HCT116 (cell line): ENCODE results near the gene DNAJC25. TPM values are rescaled to one million over a fixed set of nuclear protein-coding genes. Genes with fewer than 3 reads are reported as not detected.

Source experiments
- ATAC-seq: fragments of 200-7000 bp; cut with Tn5 transposase; 2 replicates; pipeline ENCODE4 v1.9.1; 2020; ENCODE audit warnings: mild to moderate bottlenecking, moderate library complexity
- BruUV-seq: library from RNA; stranded (reverse); fragments of 400-500 nt; replicated peaks from 2 replicates; lab custom pipeline; 2021; lab: Mats Ljungman, UMichigan
- CTCF ChIA-PET: fragments of 300-600 bp; sonication (Branson Sonifier 250); formaldehyde crosslinking; loops from one replicate; lab custom pipeline; 2021; ENCODE audit warnings: antibody characterized with exemption; lab: Charles Lee
- POLR2A ChIA-PET: fragments of 300-600, 350-600 bp; sonication (Branson Sonifier 250); formaldehyde crosslinking; loops from one replicate; lab custom pipeline; 2021; ENCODE audit warnings: antibody characterized with exemption; lab: Charles Lee
- RAD21 ChIA-PET, 2 experiments: fragments of 300-600 bp; sonication (Branson Sonifier 250); formaldehyde crosslinking; loops; one replicate each; lab custom pipeline; 2023; ENCODE audit warnings: low total read pairs in 2 of 2; ENCODE audit not compliant: uncharacterized antibody in 2 of 2, unreplicated experiment in 2 of 2, low non-redundant PET in 1 of 2; lab: Charles Lee
- DNase-seq: peaks from one replicate; pipeline ENCODE4 v3.0.0-alpha.2; 2010; ENCODE audit warnings: low read depth, low spot score
- H2AFZ ChIP-seq: fragments of 200-600 bp; shearing (Covaris generic), sonication (generic); 2 replicates; pipeline ENCODE4 v1.6.1; 2017; ENCODE audit warnings: low read depth, mixed run types, mixed read lengths, antibody characterized with exemption, low read length; ENCODE audit not compliant: poor library complexity, severe bottlenecking
- H3K27ac ChIP-seq: 2 replicates; pipeline ENCODE4 v1.5.1; 2012; ENCODE audit warnings: low read depth, low read length
- H3K27me3 ChIP-seq: fragments of 200-600 bp; sonication (generic); 2 replicates; pipeline ENCODE4 v1.6.1; 2016; ENCODE audit warnings: mixed run types, low read length, mixed read lengths; ENCODE audit not compliant: insufficient read depth
- H3K36me3 ChIP-seq, 2 experiments: fragments of 200-500 bp in 1 of 2; fragments of 200-600 bp in 1 of 2; sonication (Bioruptor generic) in 1 of 2; sonication (generic) in 1 of 2; 2 replicates each; pipeline versions ENCODE4 v1.5.1 to v1.6.1; 2014 to 2016; ENCODE audit warnings: low read length in 2 of 2, inconsistent platforms in 1 of 2, mixed read lengths in 1 of 2, mixed run types in 1 of 2; ENCODE audit not compliant: insufficient read depth in 2 of 2, control insufficient read depth in 1 of 2
- H3K4me1 ChIP-seq, 2 experiments: fragments of 200-600 bp in 1 of 2; sonication (generic) in 1 of 2; 2 replicates each; pipeline versions ENCODE4 v1.5.1 to v1.6.1; 2012 to 2017; ENCODE audit warnings: low read length in 2 of 2, inconsistent platforms in 1 of 2, mild to moderate bottlenecking in 1 of 2, mixed read lengths in 1 of 2, mixed run types in 1 of 2, moderate library complexity in 1 of 2; ENCODE audit not compliant: insufficient read depth in 2 of 2, control insufficient read depth in 1 of 2
- H3K4me2 ChIP-seq: fragments of 200-600 bp; sonication (generic); 2 replicates; pipeline ENCODE4 v1.6.1; 2017; ENCODE audit warnings: mixed run types, low read length, mixed read lengths
- H3K4me3 ChIP-seq, 2 experiments: fragments of 200-600 bp in 1 of 2; sonication (generic) in 1 of 2; replicated peaks in 1 of 2; 2 replicates each; pipeline ENCODE4 v1.5.1; 2011 to 2016; ENCODE audit warnings: low read length in 2 of 2, control low read depth in 1 of 2, low read depth in 1 of 2, mild to moderate bottlenecking in 1 of 2, mixed read lengths in 1 of 2, mixed run types in 1 of 2
- H3K79me2 ChIP-seq: fragments of 200-600 bp; sonication (generic); 2 replicates; pipeline ENCODE4 v1.6.1; 2017; ENCODE audit warnings: mild to moderate bottlenecking, mixed run types, low read length, moderate library complexity, mixed read lengths; ENCODE audit not compliant: insufficient read depth
- H3K9ac ChIP-seq: fragments of 200-600 bp; sonication (generic); 2 replicates; pipeline ENCODE4 v1.6.1; 2016; ENCODE audit warnings: low read length, mixed read lengths
- H3K9me2 ChIP-seq: fragments of 200-600 bp; sonication (generic), shearing (Covaris generic); 2 replicates; pipeline ENCODE4 v1.6.1; 2017; ENCODE audit warnings: mixed run types, mild to moderate bottlenecking, moderate library complexity; ENCODE audit not compliant: insufficient read depth
- H3K9me3 ChIP-seq, 2 experiments: fragments of 200-500 bp in 1 of 2; fragments of 200-600 bp in 1 of 2; sonication (Bioruptor generic) in 1 of 2; sonication (generic) in 1 of 2; 2 replicates each; pipeline ENCODE4 v1.6.1; 2014 to 2017; ENCODE audit warnings: low read length in 2 of 2, mixed read lengths in 2 of 2, inconsistent platforms in 1 of 2, low read depth in 1 of 2, mild to moderate bottlenecking in 1 of 2, mixed run types in 1 of 2, moderate library complexity in 1 of 2; ENCODE audit not compliant: control insufficient read depth in 1 of 2, insufficient read depth in 1 of 2
- H4K20me1 ChIP-seq: fragments of 200-600 bp; sonication (generic), shearing (Covaris generic); 2 replicates; pipeline ENCODE4 v1.6.1; 2017; ENCODE audit warnings: mixed run types, mild to moderate bottlenecking, moderate library complexity; ENCODE audit not compliant: insufficient read depth
- ATF3 ChIP-seq: IDR thresholded peaks from 2 replicates; pipeline ENCODE4 v1.6.1; 2012
- CBX3 ChIP-seq: IDR thresholded peaks from 2 replicates; pipeline ENCODE4 v1.6.1; 2012; ENCODE audit warnings: low read depth
- CEBPB ChIP-seq: IDR thresholded peaks from 2 replicates; pipeline ENCODE4 v1.6.1; 2012; ENCODE audit warnings: low read depth
- EGR1 ChIP-seq: IDR thresholded peaks from 2 replicates; pipeline ENCODE4 v1.6.1; 2012; ENCODE audit warnings: low read depth
- EZH2 ChIP-seq: fragments of 200-600 bp; sonication (generic); IDR thresholded peaks from 2 replicates; pipeline ENCODE4 v1.6.1; 2017; ENCODE audit warnings: antibody characterized with exemption, mixed run types
- FOSL1 ChIP-seq: IDR thresholded peaks from 2 replicates; pipeline ENCODE4 v1.6.1; 2012; ENCODE audit warnings: low read depth
- JUND ChIP-seq: IDR thresholded peaks from 2 replicates; pipeline ENCODE4 v1.6.1; 2012
- MAX ChIP-seq: IDR thresholded peaks from 2 replicates; pipeline ENCODE4 v1.6.1; 2012
- POLR2AphosphoS5 ChIP-seq: IDR thresholded peaks from 2 replicates; pipeline ENCODE4 v1.6.1; 2011; ENCODE audit warnings: mild to moderate bottlenecking, low read depth, low read length, moderate library complexity
- RAD21 ChIP-seq: IDR thresholded peaks from 2 replicates; pipeline ENCODE4 v1.6.1; 2012; ENCODE audit warnings: low read depth, mild to moderate bottlenecking
- SIN3A ChIP-seq: IDR thresholded peaks from 2 replicates; pipeline ENCODE4 v1.6.1; 2012; ENCODE audit warnings: low read depth
- SP1 ChIP-seq: IDR thresholded peaks from 2 replicates; pipeline ENCODE4 v1.6.1; 2012; ENCODE audit warnings: low read depth
- SRF ChIP-seq: IDR thresholded peaks from 2 replicates; pipeline ENCODE4 v1.6.1; 2012; ENCODE audit warnings: low read depth
- TCF7L2 ChIP-seq: IDR thresholded peaks from 2 replicates; pipeline ENCODE4 v1.7.0; 2011; ENCODE audit warnings: borderline replicate concordance, inconsistent platforms; ENCODE audit not compliant: insufficient read depth, insufficient read length; ENCODE audit errors: extremely low read depth
- YY1 ChIP-seq: IDR thresholded peaks from 2 replicates; pipeline ENCODE4 v1.6.1; 2011; ENCODE audit warnings: low read length, low read depth, moderate library complexity, mild to moderate bottlenecking; ENCODE audit not compliant: insufficient replicate concordance; ENCODE audit errors: extremely low read depth
- ZBTB33 ChIP-seq: IDR thresholded peaks from 2 replicates; pipeline ENCODE4 v1.6.1; 2011; ENCODE audit warnings: mild to moderate bottlenecking, low read length, moderate library complexity; ENCODE audit not compliant: insufficient replicate concordance; ENCODE audit errors: extremely low read depth
- intact Hi-C: fragments of 100-400 bp; cut with micrococcal nuclease; formaldehyde crosslinking; loops from 2 replicates; pipeline ENCODE4 v1.10.0; 2022
- total RNA-seq: library from RNA; stranded (reverse); gene quantifications from one replicate; pipeline ENCODE4 v1.2.1, GENCODE V29; 2021; ENCODE audit not compliant: unreplicated experiment
- TF ChIP-seq, protein P1 (sequence below): IDR thresholded peaks from 2 replicates; pipeline ENCODE4 v1.6.1; 2012; ENCODE audit warnings: low read depth
- TF ChIP-seq, protein P2 (sequence below), 3 experiments: fragments of 200-600 bp in 1 of 3; sonication (generic) in 1 of 3; IDR thresholded peaks in 2 of 3; conservative IDR thresholded peaks in 1 of 3; 2 replicates each; pipeline ENCODE4 v1.5.1; 2012 to 2017; ENCODE audit warnings: low read depth in 2 of 3, low read length in 2 of 3, antibody characterized with exemption in 1 of 3, borderline replicate concordance in 1 of 3, control low read depth in 1 of 3, mild to moderate bottlenecking in 1 of 3, mixed read lengths in 1 of 3, mixed run types in 1 of 3, moderate library complexity in 1 of 3; ENCODE audit not compliant: insufficient read depth in 1 of 3

The DNAJC25 gene
- total RNA-seq, 1 experiment from 2014 or later, result 7.1 TPM

GRCh38 chr9:111659691-111660090, 28.6 kb downstream of the DNAJC25 start:
- no peaks in the 10 kb centered on the region for H3K9me2 ChIP-seq
- peaks cover 11 to 16% of the 10 kb centered on the region in 2 experiments for H3K4me1 ChIP-seq
- no peaks in the 10 kb centered on the region for H3K9me3 ChIP-seq
- no peaks in the 10 kb centered on the region; the same call in 1 of the 2 replicates for H4K20me1 ChIP-seq
- H2AFZ ChIP-seq, result no peak overlapping the region
- TF ChIP-seq, protein P1, sequence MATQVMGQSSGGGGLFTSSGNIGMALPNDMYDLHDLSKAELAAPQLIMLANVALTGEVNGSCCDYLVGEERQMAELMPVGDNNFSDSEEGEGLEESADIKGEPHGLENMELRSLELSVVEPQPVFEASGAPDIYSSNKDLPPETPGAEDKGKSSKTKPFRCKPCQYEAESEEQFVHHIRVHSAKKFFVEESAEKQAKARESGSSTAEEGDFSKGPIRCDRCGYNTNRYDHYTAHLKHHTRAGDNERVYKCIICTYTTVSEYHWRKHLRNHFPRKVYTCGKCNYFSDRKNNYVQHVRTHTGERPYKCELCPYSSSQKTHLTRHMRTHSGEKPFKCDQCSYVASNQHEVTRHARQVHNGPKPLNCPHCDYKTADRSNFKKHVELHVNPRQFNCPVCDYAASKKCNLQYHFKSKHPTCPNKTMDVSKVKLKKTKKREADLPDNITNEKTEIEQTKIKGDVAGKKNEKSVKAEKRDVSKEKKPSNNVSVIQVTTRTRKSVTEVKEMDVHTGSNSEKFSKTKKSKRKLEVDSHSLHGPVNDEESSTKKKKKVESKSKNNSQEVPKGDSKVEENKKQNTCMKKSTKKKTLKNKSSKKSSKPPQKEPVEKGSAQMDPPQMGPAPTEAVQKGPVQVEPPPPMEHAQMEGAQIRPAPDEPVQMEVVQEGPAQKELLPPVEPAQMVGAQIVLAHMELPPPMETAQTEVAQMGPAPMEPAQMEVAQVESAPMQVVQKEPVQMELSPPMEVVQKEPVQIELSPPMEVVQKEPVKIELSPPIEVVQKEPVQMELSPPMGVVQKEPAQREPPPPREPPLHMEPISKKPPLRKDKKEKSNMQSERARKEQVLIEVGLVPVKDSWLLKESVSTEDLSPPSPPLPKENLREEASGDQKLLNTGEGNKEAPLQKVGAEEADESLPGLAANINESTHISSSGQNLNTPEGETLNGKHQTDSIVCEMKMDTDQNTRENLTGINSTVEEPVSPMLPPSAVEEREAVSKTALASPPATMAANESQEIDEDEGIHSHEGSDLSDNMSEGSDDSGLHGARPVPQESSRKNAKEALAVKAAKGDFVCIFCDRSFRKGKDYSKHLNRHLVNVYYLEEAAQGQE, result no peak
- TF ChIP-seq EGR1 (no peak), SRF (no peak), SP1 (no peak), TCF7L2 (no peak), ZBTB33 (no peak), JUND (no peak), MAX (no peak), EZH2 (no peak), YY1 (no peak), SIN3A (no peak), CEBPB (no peak), POLR2AphosphoS5 (no peak), FOSL1 (no peak), ATF3 (no peak), RAD21 (no peak), CBX3 (no peak)
- TF ChIP-seq, protein P2, sequence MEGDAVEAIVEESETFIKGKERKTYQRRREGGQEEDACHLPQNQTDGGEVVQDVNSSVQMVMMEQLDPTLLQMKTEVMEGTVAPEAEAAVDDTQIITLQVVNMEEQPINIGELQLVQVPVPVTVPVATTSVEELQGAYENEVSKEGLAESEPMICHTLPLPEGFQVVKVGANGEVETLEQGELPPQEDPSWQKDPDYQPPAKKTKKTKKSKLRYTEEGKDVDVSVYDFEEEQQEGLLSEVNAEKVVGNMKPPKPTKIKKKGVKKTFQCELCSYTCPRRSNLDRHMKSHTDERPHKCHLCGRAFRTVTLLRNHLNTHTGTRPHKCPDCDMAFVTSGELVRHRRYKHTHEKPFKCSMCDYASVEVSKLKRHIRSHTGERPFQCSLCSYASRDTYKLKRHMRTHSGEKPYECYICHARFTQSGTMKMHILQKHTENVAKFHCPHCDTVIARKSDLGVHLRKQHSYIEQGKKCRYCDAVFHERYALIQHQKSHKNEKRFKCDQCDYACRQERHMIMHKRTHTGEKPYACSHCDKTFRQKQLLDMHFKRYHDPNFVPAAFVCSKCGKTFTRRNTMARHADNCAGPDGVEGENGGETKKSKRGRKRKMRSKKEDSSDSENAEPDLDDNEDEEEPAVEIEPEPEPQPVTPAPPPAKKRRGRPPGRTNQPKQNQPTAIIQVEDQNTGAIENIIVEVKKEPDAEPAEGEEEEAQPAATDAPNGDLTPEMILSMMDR (IDR thresholded peaks at IDR 0.05 in 2 of 3, conservative IDR thresholded peaks at IDR 0.05 in 1 of 3; ENCODE audit: borderline replicate concordance in 1 of 3, insufficient read depth in 1 of 3, low read depth in 2 of 3, low read length in 2 of 3), result no peak
- H3K4me3 ChIP-seq, result no peak overlapping the region
- no TSS peak for BruUV-seq
- no peaks in the 10 kb centered on the region for H3K27me3 ChIP-seq
- H3K79me2 ChIP-seq, result peaks cover 26% of the 10 kb centered on the region
- ChIA-PET RAD21 (no interaction called here), CTCF (no interaction called here), POLR2A (no interaction called here)
- ATAC-seq, result no peak
- no peaks in the 10 kb centered on the region for H3K36me3 ChIP-seq
- no peak overlapping the region for H3K4me2 ChIP-seq
- no peak overlapping the region for H3K27ac ChIP-seq
- intact Hi-C loops, result loop anchor here (10.0 kb wide), 1 partner anchor 55 kb away; no protein-coding TSS in a partner anchor
- H3K9ac ChIP-seq, result no peak overlapping the region
- no peak for DNase-seq
